A673 (cell line): Measurements from ENCODE around the gene PKN1.
"Not testable (repeated sequence)": the region's sequence is repeated elsewhere in the genome, so short reads cannot be mapped to it uniquely, and the experiment has no call there.

Experiments
- CTCF ChIP-seq: fragments of 300-800, 200-600 bp; sonication (generic); conservative IDR thresholded peaks from 2 replicates; pipeline ENCODE4 v1.5.1; 2017; ENCODE audit warnings: low read depth, mild to moderate bottlenecking, antibody characterized with exemption, low read length, moderate library complexity, mixed read lengths
- EZH2 ChIP-seq: fragments of 200-600 bp; sonication (generic); IDR thresholded peaks from 2 replicates; pipeline ENCODE4 v1.6.1; 2017; ENCODE audit warnings: borderline replicate concordance, low read depth, mild to moderate bottlenecking, mixed read lengths, antibody characterized with exemption, low read length; ENCODE audit not compliant: poor library complexity, severe bottlenecking

- TF ChIP-seq CTCF, EZH2: not testable (repeated sequence)
Observed at GRCh38 chr19:14452303-14452702, 19.2 kb downstream of the PKN1 start.
